Heart right ventricle (tissue), 16 donors: Measurements from ENCODE around the gene PDZRN4. TPM values are rescaled to one million over a fixed set of nuclear protein-coding genes. Genes with fewer than 3 reads are reported as not detected.
"Not testable (repeated sequence)": the region's sequence is repeated elsewhere in the genome, so short reads cannot be mapped to it uniquely, and the experiment has no call there.

ENCODE experiments used
- ATAC-seq, 8 donors: fragments of 200-7000 bp; cut with Tn5 transposase; one replicate each; pipeline ENCODE4 v1.9.1; 2020; ENCODE audit warnings: mild to moderate bottlenecking in 8 of 8, moderate library complexity in 8 of 8, moderate number of reproducible peaks in 1 of 8
- DNase-seq, 2 donors: peaks; one replicate each; pipeline ENCODE4 v3.0.0-alpha.2; 2020
- H3K27ac ChIP-seq, 10 donors: fragments of 200-600 bp; sonication (generic) in 2 of 10; one replicate each; pipeline versions ENCODE4 v1.5.0 to v1.8.0; 2020 to 2022; ENCODE audit warnings: mild to moderate bottlenecking in 3 of 10
- H3K27me3 ChIP-seq, 7 donors: fragments of 200-600 bp; one replicate each; pipeline ENCODE4 v1.8.0; 2021 to 2022; ENCODE audit warnings: mild to moderate bottlenecking in 2 of 7
- H3K36me3 ChIP-seq, 9 donors: fragments of 200-600 bp; sonication (generic) in 1 of 9; one replicate each; pipeline versions ENCODE4 v1.5.0 to v1.8.0; 2020 to 2022; ENCODE audit warnings: mild to moderate bottlenecking in 2 of 9
- H3K4me1 ChIP-seq, 9 donors: fragments of 200-600 bp; sonication (generic) in 1 of 9; one replicate each; pipeline versions ENCODE4 v1.5.0 to v1.8.0; 2020 to 2022; ENCODE audit warnings: mild to moderate bottlenecking in 4 of 9
- H3K4me3 ChIP-seq, 10 donors: fragments of 200-600 bp; sonication (generic) in 2 of 10; one replicate each; pipeline versions ENCODE4 v1.5.0 to v1.8.0; 2020 to 2022; ENCODE audit warnings: mild to moderate bottlenecking in 7 of 10, moderate library complexity in 2 of 10
- H3K9me3 ChIP-seq, 11 donors: fragments of 200-600 bp in 10 of 11; sonication (generic) in 2 of 11; one replicate each; pipeline versions ENCODE4 v1.5.0 to v1.8.0; 2013 to 2022; ENCODE audit warnings: mild to moderate bottlenecking in 2 of 11, control low read depth in 1 of 11, moderate library complexity in 1 of 11
- CTCF ChIP-seq, 9 donors: fragments of 200-600 bp; sonication (generic) in 2 of 9; IDR thresholded peaks; one replicate each; pipeline versions ENCODE4 v1.5.0 to v1.8.0; 2021 to 2022; ENCODE audit warnings: antibody characterized with exemption in 9 of 9, mild to moderate bottlenecking in 5 of 9, moderate library complexity in 1 of 9
- WGBS, 2 donors: extraction: QIAGEN DNeasy Blood & Tissue Kit; methylation state at CpG; one replicate each; pipeline ENCODE4 v1.1.7; 2013; ENCODE audit warnings: inconsistent platforms in 1 of 2; 5-methylcytosine and 5-hydroxymethylcytosine counted together
- intact Hi-C, 10 donors: fragments of 100-400 bp; cut with DNase I; formaldehyde crosslinking; loops; one replicate each; pipeline versions ENCODE4 v1.11.1 to v1.14.2; 2022
- polyA plus RNA-seq, 2 donors: library from polyadenylated mRNA; stranded (reverse); fragments of 200-250 nt; gene quantifications; one replicate each; pipeline ENCODE4 v1.2.3, GENCODE V29; 2013
- total RNA-seq, 10 donors: library from RNA; stranded (reverse); fragmentation: NEBNext Ultra II Directional in 3 of 10; extraction: Animal tissue kit (Norgen Biotek cat#: 25700) in 3 of 10; gene quantifications; one replicate each; pipeline versions ENCODE4 v1.2.1 to v1.2.4, GENCODE V29; 2021 to 2023
- donor health status: Arrhythmogenic right ventricular cardiomyopathy.
- donor health status: ischemic (EF 13 %, LVEDD 7.1; RV severe dilation, severe dysfunction).
- donor health status: healthy with polysubstance abuse.
- donor health status: DM: no; HTN: yes; CAD: no.
- donor health status: DM: no; HTN: no; CAD: no.
- donor health status: ischemic (EF 25% LVEDD 6.9; RV normal size, moderate dysfunction).
- donor health status: ischemic (EF 25% LVEDD 5.7; RV mildly dilated, moderate dysfunction).
- donor health status: healthy.
- donor health status: DM: yes; HTN: yes; CAD: no.
- donor health status: Ischemic cardiomyopathy.
- donor health status: ischemic (EF 35%, LVEDD 5.7; RV mildly dilated, moderate dysfunction).
- donor health status: nonischemic (EF 11% LVEDD 7.7; RV severe dilation, severe dysfunction).
- donor health status: DM: yes; HTN: yes; CAD: no.
- donor health status: PGD.
- donor health status: ischemic (EF 29% LVEDD 5.4; RV normal size, mild dysfunction).
- donor health status: nonischemic (EF 23%, LVEDD 6.1; RV moderate dilation, normal function).

Gene PDZRN4
- total and polyA plus RNA-seq, 12 donors: 0.04 to 0.28 (median 0.15) TPM; not detected in 5

- no peaks in the 10 kb centered on the region for H3K36me3 ChIP-seq
- ATAC-seq (no peak), DNase-seq (no peak)
- no peak for TF ChIP-seq CTCF (IDR thresholded peaks at IDR 0.05)
- intact Hi-C loops: no loop called here
- no peak overlapping the region for H3K27ac ChIP-seq
- no peak overlapping the region for H3K4me3 ChIP-seq
- 81 to 87% methylated on average over 3 of the region's 3 CpGs for WGBS, 2 donors
- H3K9me3 ChIP-seq: peaks cover 0 to 11% (median 0%) of the 10 kb centered on the region in 11 donors
- no peaks in the 10 kb centered on the region for H3K27me3 ChIP-seq
- no peaks in the 10 kb centered on the region for H3K4me1 ChIP-seq
Measured at GRCh38 chr12:41612892-41613557, 424.9 kb downstream of the PDZRN4 start.

GRCh38 chr12:41615174-41615573 lies 427.1 kb downstream of the PDZRN4 start:
- H3K36me3 ChIP-seq, ATAC-seq, H3K27me3 ChIP-seq, H3K4me1 ChIP-seq, H3K4me3 ChIP-seq, H3K27ac ChIP-seq, DNase-seq, intact Hi-C loops: not testable (repeated sequence)
- WGBS, 2 donors: 64 to 74% methylated on average over 3 of the region's 3 CpGs
- H3K9me3 ChIP-seq: peaks cover 0 to 11% (median 0%) of the 10 kb centered on the region in 11 donors

- no peaks in the 10 kb centered on the region for H3K27me3 ChIP-seq
- no peak overlapping the region for H3K4me3 ChIP-seq
- ATAC-seq (no peak), DNase-seq (no peak)
- no peaks in the 10 kb centered on the region for H3K36me3 ChIP-seq
- H3K27ac ChIP-seq: no peak overlapping the region
- no peaks in the 10 kb centered on the region for H3K4me1 ChIP-seq
- TF ChIP-seq CTCF (IDR thresholded peaks at IDR 0.05): no peak
- peaks cover 0 to 17% (median 0%) of the 10 kb centered on the region in 11 donors for H3K9me3 ChIP-seq
- intact Hi-C loops: no loop called here
Measured at GRCh38 chr12:41619705-41620104, 431.6 kb downstream of the PDZRN4 start.

- Histone ChIP-seq H3K27me3 (no peaks in the 10 kb centered on the region), H3K9me3 (peaks cover 0 to 8% (median 0%) of the 10 kb centered on the region in 11 donors), H3K27ac (no peak overlapping the region), H3K4me1 (no peaks in the 10 kb centered on the region), H3K4me3 (no peak overlapping the region), H3K36me3 (no peaks in the 10 kb centered on the region)
- no peak for TF ChIP-seq CTCF (IDR thresholded peaks at IDR 0.05)
- WGBS, 2 donors: 82 to 88% methylated on average over 1 of the region's 1 CpG
- no peak for ATAC-seq
- intact Hi-C loops: no loop called here
- no peak for DNase-seq
Measured at GRCh38 chr12:41621291-41621690, 433.2 kb downstream of the PDZRN4 start.
